Effector memory CD8-positive, alpha-beta T cell (primary cell): Measurements from ENCODE around the gene PLEKHA6.
"Not testable (repeated sequence)": the region's sequence is repeated elsewhere in the genome, so short reads cannot be mapped to it uniquely, and the experiment has no call there.

Experiments used
- ATAC-seq: fragments of 150-1000 bp; cut with Tn5 transposase; replicated peaks from 2 replicates; pipeline ENCODE4 v1.10.0; 2021; ENCODE audit warnings: mild to moderate bottlenecking, moderate library complexity
- DNase-seq, 3 experiments: peaks; one replicate each; pipeline ENCODE4 v3.0.0; 2021
- H3K27ac Mint-ChIP-seq, 2 donors: one replicate each; pipeline ENCODE4 v1.8.0; 2022; ENCODE audit warnings: mild to moderate bottlenecking in 2 of 2, mixed read lengths in 2 of 2, moderate library complexity in 2 of 2
- H3K27me3 Mint-ChIP-seq, 2 donors: one replicate each; pipeline ENCODE4 v1.8.0; 2022; ENCODE audit warnings: mixed read lengths in 2 of 2
- H3K36me3 Mint-ChIP-seq: one replicate; pipeline ENCODE4 v1.8.0; 2022; ENCODE audit warnings: mild to moderate bottlenecking, moderate library complexity, mixed read lengths; ENCODE audit not compliant: insufficient read depth
- H3K4me1 Mint-ChIP-seq, 2 donors: one replicate each; pipeline ENCODE4 v1.8.0; 2022; ENCODE audit warnings: low read depth in 2 of 2, mixed read lengths in 2 of 2
- H3K4me3 Mint-ChIP-seq, 2 donors: one replicate each; pipeline ENCODE4 v1.8.0; 2022; ENCODE audit warnings: mild to moderate bottlenecking in 2 of 2, mixed read lengths in 2 of 2, moderate library complexity in 2 of 2
- H3K9me3 Mint-ChIP-seq, 2 donors: one replicate each; pipeline ENCODE4 v1.8.0; 2022; ENCODE audit warnings: mixed read lengths in 2 of 2

Gene PLEKHA6

DNA sequence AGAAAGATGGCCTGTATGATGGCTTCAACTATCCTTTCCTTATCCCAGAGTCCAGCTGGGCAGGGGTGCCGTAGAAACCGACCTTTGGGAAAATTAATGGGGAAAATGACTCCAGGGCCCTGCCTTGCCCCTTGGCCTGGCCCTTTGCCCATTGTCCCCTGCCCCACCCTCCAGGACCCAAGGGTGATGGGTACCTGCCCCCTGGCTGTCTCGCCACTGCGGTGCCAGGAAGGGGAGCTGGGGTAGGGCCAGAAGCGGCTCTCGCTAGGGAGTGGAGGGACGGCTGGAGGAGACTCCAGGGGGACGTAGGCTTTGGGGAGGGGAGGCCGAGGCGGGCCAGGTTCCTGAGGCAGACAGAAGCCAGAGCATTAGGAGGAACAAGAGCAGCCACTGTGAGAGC is 116.8 kb downstream of the PLEKHA6 start:
- Mint-ChIP-seq H3K27me3 (peaks cover 31 to 53% of the 10 kb centered on the region in 2 donors), H3K27ac (no peak overlapping the region)

GRCh38 chr1:204241914-204242313 is 117.8 kb downstream of the PLEKHA6 start:
- H3K36me3 Mint-ChIP-seq = no peaks in the 10 kb centered on the region
- no peak overlapping the region for H3K4me3 Mint-ChIP-seq
- no peaks in the 10 kb centered on the region for H3K9me3 Mint-ChIP-seq
- no peak overlapping the region for H3K27ac Mint-ChIP-seq
- H3K27me3 Mint-ChIP-seq = peaks cover 22 to 44% of the 10 kb centered on the region in 2 donors
- no peak for ATAC-seq
- H3K4me1 Mint-ChIP-seq = peaks cover 0 to 2% of the 10 kb centered on the region in 2 donors
- DNase-seq = no peak

More for the DNA sequence above, 116.8 kb downstream of the PLEKHA6 start:
- peaks cover 0 to 2% of the 10 kb centered on the region in 2 donors for H3K4me1 Mint-ChIP-seq
- no peaks in the 10 kb centered on the region for H3K36me3 Mint-ChIP-seq
- H3K9me3 Mint-ChIP-seq = no peaks in the 10 kb centered on the region
- no peak for DNase-seq
- no peak for ATAC-seq
- no peak overlapping the region for H3K4me3 Mint-ChIP-seq

- Mint-ChIP-seq H3K27ac (no peak overlapping the region), H3K4me3 (no peak overlapping the region), H3K27me3 (peaks cover 23 to 40% of the 10 kb centered on the region in 2 donors), H3K4me1 (peaks cover 0 to 2% of the 10 kb centered on the region in 2 donors), H3K9me3 (no peaks in the 10 kb centered on the region), H3K36me3 (no peaks in the 10 kb centered on the region)
- no peak for DNase-seq
- ATAC-seq = no peak
These were observed 118.7 kb downstream of the PLEKHA6 start for GRCh38 chr1:204241050-204241449.

- Mint-ChIP-seq H3K4me1 (peaks cover 0 to 2% of the 10 kb centered on the region in 2 donors), H3K27ac (no peak overlapping the region), H3K4me3 (no peak overlapping the region), H3K27me3 (peaks cover 24 to 37% of the 10 kb centered on the region in 2 donors), H3K9me3 (no peaks in the 10 kb centered on the region), H3K36me3 (no peaks in the 10 kb centered on the region)
- no peak for DNase-seq
- no peak for ATAC-seq
These were observed 119.5 kb downstream of the PLEKHA6 start for GRCh38 chr1:204240233-204240632.

DNA sequence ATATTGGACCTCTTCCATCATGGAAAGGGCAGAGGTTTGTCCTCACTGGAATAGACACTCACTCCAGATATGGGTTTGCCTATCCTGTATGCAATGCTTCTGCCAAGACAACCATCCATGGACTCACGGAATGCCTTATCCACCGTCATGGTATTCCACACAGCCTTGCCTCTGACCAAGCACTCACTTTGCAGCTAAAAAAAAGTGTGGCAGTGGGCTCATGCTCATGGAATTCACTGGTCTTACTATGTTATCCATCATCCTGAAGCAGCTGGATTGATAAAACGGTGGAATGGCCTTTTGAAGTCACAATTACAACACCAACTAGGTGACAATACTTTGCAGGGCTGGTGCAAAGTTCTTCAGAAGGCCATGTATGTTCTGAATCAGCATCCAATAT is 120.3 kb downstream of the PLEKHA6 start:
- not testable (repeated sequence) for H3K9me3 Mint-ChIP-seq, ATAC-seq, H3K4me1 Mint-ChIP-seq, H3K27ac Mint-ChIP-seq, DNase-seq, H3K36me3 Mint-ChIP-seq, H3K4me3 Mint-ChIP-seq
- H3K27me3 Mint-ChIP-seq = peaks cover 16 to 28% of the 10 kb centered on the region in 2 donors

GRCh38 chr1:204238520-204238919 is 121.2 kb downstream of the PLEKHA6 start:
- peaks cover 19 to 24% of the 10 kb centered on the region in 2 donors for H3K27me3 Mint-ChIP-seq
- not testable (repeated sequence) for H3K4me3 Mint-ChIP-seq, H3K36me3 Mint-ChIP-seq, ATAC-seq, H3K4me1 Mint-ChIP-seq, H3K27ac Mint-ChIP-seq, DNase-seq, H3K9me3 Mint-ChIP-seq

- not testable (repeated sequence) for H3K36me3 Mint-ChIP-seq, H3K9me3 Mint-ChIP-seq, ATAC-seq, H3K27ac Mint-ChIP-seq, H3K4me3 Mint-ChIP-seq, H3K4me1 Mint-ChIP-seq, DNase-seq
- peaks cover 18 to 19% of the 10 kb centered on the region in 2 donors for H3K27me3 Mint-ChIP-seq
These were observed 122.2 kb downstream of the PLEKHA6 start for GRCh38 chr1:204237515-204237914.

GRCh38 chr1:204232526-204232925 is 127.2 kb downstream of the PLEKHA6 start:
- Mint-ChIP-seq H3K4me1 (no peaks in the 10 kb centered on the region), H3K27me3 (peaks cover 10 to 22% of the 10 kb centered on the region in 2 donors), H3K4me3 (no peak overlapping the region), H3K9me3 (no peaks in the 10 kb centered on the region), H3K27ac (no peak overlapping the region), H3K36me3 (no peaks in the 10 kb centered on the region)
- ATAC-seq (no peak), DNase-seq (no peak)

GRCh38 chr1:204230211-204230610 is 129.5 kb downstream of the PLEKHA6 start:
- Mint-ChIP-seq H3K4me1 (no peaks in the 10 kb centered on the region), H3K27ac (no peak overlapping the region), H3K4me3 (no peak overlapping the region), H3K27me3 (peaks cover 0 to 13% of the 10 kb centered on the region in 2 donors), H3K9me3 (no peaks in the 10 kb centered on the region), H3K36me3 (no peaks in the 10 kb centered on the region)
- DNase-seq (no peak), ATAC-seq (no peak)

DNA sequence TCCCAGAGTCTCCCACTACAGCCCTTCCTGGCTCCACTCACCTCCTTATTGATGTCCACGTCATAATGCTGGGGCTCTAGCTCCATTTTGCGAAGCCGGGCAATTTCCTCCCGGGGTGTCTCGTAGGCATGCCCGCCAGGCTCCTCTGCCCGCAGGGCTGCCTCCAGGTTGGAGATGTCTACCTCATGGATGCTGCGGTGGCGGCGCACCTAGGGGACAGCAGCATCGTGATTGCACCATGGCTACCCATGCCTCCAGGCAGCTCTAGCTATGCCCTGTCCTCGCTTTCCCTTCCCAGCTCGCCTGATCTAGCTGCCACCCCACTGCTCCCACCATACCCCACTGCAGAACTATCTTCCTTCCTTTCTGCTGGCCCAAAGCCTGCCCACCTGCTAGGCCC is 130.8 kb downstream of the PLEKHA6 start:
- Mint-ChIP-seq H3K4me3 (no peak overlapping the region), H3K4me1 (no peaks in the 10 kb centered on the region), H3K27me3 (peaks cover 0 to 11% of the 10 kb centered on the region in 2 donors), H3K9me3 (no peaks in the 10 kb centered on the region), H3K36me3 (no peaks in the 10 kb centered on the region), H3K27ac (no peak overlapping the region)
- DNase-seq (no peak), ATAC-seq (no peak)

- H3K27me3 Mint-ChIP-seq = peaks cover under 1 to 9% of the 10 kb centered on the region in 2 donors
- H3K9me3 Mint-ChIP-seq = no peaks in the 10 kb centered on the region
- H3K4me3 Mint-ChIP-seq = no peak overlapping the region
- no peaks in the 10 kb centered on the region for H3K4me1 Mint-ChIP-seq
- ATAC-seq = no peak
- H3K36me3 Mint-ChIP-seq = no peaks in the 10 kb centered on the region
- H3K27ac Mint-ChIP-seq = no peak overlapping the region
- DNase-seq = no peak
These were observed 131.5 kb downstream of the PLEKHA6 start for GRCh38 chr1:204227996-204228785.

DNA sequence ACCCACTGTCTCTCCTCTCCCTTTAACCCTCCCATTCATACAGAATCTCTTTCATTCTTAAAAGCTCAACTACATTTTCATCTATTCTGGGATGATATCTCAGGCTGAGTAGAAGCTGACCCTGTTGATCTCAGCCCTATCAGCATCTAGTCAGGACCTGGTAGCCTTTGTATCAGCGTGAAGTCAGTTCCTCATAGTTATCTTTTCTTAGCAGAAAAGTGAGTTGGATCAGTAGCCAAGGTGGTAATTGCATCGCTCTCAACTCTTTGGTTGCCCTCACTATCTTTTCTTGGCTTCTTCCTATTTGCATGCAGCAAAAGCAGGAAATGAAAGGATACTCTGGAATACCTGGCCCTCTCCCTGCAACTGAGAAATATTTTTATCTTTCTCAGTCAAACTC is 132.4 kb downstream of the PLEKHA6 start:
- Mint-ChIP-seq H3K27me3 (peaks cover 9% of the 10 kb centered on the region in 2 donors), H3K4me1 (no peaks in the 10 kb centered on the region), H3K4me3 (no peak overlapping the region), H3K36me3 (no peaks in the 10 kb centered on the region), H3K27ac (no peak overlapping the region), H3K9me3 (no peaks in the 10 kb centered on the region)
- ATAC-seq (no peak), DNase-seq (no peak)

DNA sequence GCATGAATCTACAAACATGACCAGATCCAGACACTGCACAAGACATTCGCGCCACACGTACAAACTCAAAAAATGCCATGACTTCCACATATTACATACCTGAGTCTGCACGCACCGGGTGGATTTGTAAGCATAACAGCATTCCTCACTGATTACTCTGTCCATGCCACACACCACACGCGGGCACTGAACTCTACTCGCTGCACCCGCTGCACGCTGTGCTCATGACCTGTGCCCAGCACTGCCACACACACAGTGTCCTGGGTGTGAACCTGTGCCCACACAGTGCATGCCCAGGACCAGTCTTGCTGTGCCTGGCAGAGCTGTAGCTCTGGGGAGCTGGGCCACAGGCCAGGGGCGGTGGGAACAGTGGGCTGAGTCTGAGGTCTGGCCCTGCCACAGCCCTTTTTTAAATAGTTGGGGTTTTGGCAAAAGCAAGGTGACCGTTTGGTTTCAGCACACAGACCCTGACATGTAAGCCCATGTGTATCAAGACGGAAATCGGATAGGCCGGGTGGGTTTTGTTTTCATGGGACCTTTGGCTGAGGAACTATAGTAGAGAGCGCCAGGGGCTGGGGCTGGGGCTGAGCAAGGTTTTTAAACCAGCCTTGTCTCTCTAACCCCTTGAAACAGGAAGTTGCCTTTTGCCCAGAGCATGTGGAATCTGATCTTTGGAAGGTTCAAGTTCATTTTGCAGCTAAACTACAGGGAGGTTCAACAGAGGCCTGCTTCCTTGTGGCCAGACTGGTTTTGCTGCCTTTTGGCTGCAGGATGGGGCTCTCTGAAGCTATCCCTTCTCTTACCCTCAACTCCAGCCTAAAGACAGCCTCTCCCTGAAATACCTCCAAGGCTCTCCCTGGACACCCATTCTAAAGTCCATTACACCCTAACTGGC is 133.6 kb downstream of the PLEKHA6 start:
- no peak for DNase-seq
- H3K4me1 Mint-ChIP-seq = no peaks in the 10 kb centered on the region
- H3K4me3 Mint-ChIP-seq = no peak overlapping the region
- no peak for ATAC-seq
- peaks cover 15 to 19% of the 10 kb centered on the region in 2 donors for H3K27me3 Mint-ChIP-seq
- H3K36me3 Mint-ChIP-seq = no peaks in the 10 kb centered on the region
- no peaks in the 10 kb centered on the region for H3K9me3 Mint-ChIP-seq
- no peak overlapping the region for H3K27ac Mint-ChIP-seq
